HepG2 (cell line): ENCODE results near the gene MGLL.

Experiments used
- HOXA7 ChIP-seq: sonication (generic); formaldehyde crosslinking; IDR thresholded peaks from 2 replicates; pipeline ENCODE4 v1.8.1; 2022; ENCODE audit warnings: mild to moderate bottlenecking, missing genetic modification reagents, moderate library complexity
- RAD21 ChIP-seq: fragments of 450-650 bp; formaldehyde crosslinking; IDR thresholded peaks from 2 replicates; pipeline ENCODE4 v1.5.0; 2020; ENCODE audit warnings: mild to moderate bottlenecking
- TF ChIP-seq, protein P1 (sequence below): sonication (generic); formaldehyde crosslinking; IDR thresholded peaks from 2 replicates; pipeline ENCODE4 v1.5.0; 2020; ENCODE audit warnings: mild to moderate bottlenecking, missing genetic modification reagents, moderate library complexity
- TF ChIP-seq, protein P2 (sequence below): sonication (generic); formaldehyde crosslinking; IDR thresholded peaks from 2 replicates; pipeline ENCODE4 v1.8.1; 2023; ENCODE audit warnings: mild to moderate bottlenecking, moderate library complexity, missing genetic modification reagents

DNA sequence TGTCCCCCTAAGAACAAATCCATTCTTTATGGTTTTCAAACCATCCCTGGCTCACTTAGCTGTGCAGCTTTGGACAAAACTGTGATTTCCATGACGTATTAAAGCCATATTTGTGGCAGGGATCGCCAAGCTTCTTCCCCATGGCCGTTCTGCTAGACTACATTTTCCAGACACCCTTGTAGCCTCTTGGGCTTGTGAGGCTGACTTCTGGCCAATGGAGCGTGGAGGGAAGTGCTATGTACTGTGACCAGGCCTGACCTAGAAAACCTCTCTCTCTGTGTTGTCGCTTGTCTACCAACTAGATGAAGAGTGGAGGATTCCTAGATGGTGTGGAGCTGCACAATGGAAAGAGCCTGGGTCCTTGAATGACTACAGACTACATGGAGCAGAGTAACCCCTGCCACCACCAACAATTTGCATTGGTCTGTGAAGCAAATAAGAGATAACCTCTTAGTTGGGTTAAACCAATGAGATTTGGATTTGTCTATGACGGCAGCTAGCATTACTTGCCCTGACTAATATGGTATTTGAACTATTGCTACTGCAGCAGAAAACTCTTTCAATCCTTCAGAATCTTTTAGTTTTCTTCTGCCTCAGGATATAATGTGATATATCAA lies 22.1 kb upstream of the MGLL start:
- TF ChIP-seq RAD21 (CRISPR knock-in tag), result no peak
- TF ChIP-seq, protein P1, sequence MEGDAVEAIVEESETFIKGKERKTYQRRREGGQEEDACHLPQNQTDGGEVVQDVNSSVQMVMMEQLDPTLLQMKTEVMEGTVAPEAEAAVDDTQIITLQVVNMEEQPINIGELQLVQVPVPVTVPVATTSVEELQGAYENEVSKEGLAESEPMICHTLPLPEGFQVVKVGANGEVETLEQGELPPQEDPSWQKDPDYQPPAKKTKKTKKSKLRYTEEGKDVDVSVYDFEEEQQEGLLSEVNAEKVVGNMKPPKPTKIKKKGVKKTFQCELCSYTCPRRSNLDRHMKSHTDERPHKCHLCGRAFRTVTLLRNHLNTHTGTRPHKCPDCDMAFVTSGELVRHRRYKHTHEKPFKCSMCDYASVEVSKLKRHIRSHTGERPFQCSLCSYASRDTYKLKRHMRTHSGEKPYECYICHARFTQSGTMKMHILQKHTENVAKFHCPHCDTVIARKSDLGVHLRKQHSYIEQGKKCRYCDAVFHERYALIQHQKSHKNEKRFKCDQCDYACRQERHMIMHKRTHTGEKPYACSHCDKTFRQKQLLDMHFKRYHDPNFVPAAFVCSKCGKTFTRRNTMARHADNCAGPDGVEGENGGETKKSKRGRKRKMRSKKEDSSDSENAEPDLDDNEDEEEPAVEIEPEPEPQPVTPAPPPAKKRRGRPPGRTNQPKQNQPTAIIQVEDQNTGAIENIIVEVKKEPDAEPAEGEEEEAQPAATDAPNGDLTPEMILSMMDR, result no peak
- TF ChIP-seq, protein P2, sequence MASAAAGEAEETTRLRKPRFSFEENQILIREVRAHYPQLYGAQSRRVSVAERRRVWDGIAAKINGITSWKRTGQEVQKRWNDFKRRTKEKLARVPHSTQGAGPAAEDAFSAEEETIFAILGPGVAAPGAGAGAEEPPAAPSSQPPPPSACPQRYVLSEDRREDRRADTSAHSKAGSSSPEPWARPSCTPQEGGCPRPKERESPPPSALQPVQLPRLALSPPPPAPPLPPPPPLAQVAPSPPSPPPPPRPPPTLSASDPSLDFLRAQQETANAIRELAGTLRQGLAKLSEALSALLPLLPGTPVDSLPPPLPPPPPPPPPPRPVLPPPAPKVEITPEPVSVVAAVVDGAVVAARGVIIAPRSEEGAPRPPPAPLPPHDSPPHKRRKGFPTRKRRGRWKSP (CRISPR knock-in tag), result no peak
- TF ChIP-seq HOXA7, result no peak
